H9 (cell line): ENCODE results near the gene FOXA2. TPM values are rescaled to one million over a fixed set of nuclear protein-coding genes. Genes with fewer than 3 reads are reported as not detected.

Source experiments
- DNase-seq: peaks from one replicate; pipeline ENCODE4 v3.0.0-alpha.2; 2017
- H2AFZ ChIP-seq: one replicate; pipeline ENCODE4 v1.6.1; 2013; ENCODE audit warnings: mild to moderate bottlenecking, low read length, control low read depth, moderate library complexity
- H2AK5ac ChIP-seq: 2 replicates; pipeline ENCODE4 v1.6.1; 2013; ENCODE audit warnings: low read length, control low read depth, mixed read lengths; ENCODE audit not compliant: insufficient read length
- H2BK120ac ChIP-seq: one replicate; pipeline ENCODE4 v1.6.1; 2013; ENCODE audit warnings: low read depth, mild to moderate bottlenecking, low read length, control low read depth, inconsistent platforms; ENCODE audit not compliant: poor library complexity, severe bottlenecking
- H2BK12ac ChIP-seq: 2 replicates; pipeline ENCODE4 v1.6.1; 2013; ENCODE audit warnings: low read length, control low read depth, mixed read lengths, low read depth; ENCODE audit not compliant: insufficient read length
- H2BK15ac ChIP-seq: 2 replicates; pipeline ENCODE4 v1.6.1; 2013; ENCODE audit warnings: low read depth, low read length, control low read depth
- H2BK20ac ChIP-seq: one replicate; pipeline ENCODE4 v1.6.1; 2013; ENCODE audit warnings: low read depth, mild to moderate bottlenecking, low read length, control low read depth, inconsistent platforms; ENCODE audit not compliant: poor library complexity, severe bottlenecking
- H2BK5ac ChIP-seq: 2 replicates; pipeline ENCODE4 v1.6.1; 2013; ENCODE audit warnings: low read length, control low read depth, mixed read lengths; ENCODE audit not compliant: insufficient read length
- H3K14ac ChIP-seq: 2 replicates; pipeline ENCODE4 v1.6.1; 2013; ENCODE audit warnings: low read length, control low read depth; ENCODE audit not compliant: insufficient read depth
- H3K18ac ChIP-seq: 2 replicates; pipeline ENCODE4 v1.6.1; 2013; ENCODE audit warnings: low read depth, mild to moderate bottlenecking, mixed read lengths, low read length, control low read depth; ENCODE audit not compliant: insufficient read length
- H3K23ac ChIP-seq: 2 replicates; pipeline ENCODE4 v1.6.1; 2013; ENCODE audit warnings: low read length, control low read depth, mixed read lengths, low read depth; ENCODE audit not compliant: insufficient read length
- H3K23me2 ChIP-seq: 2 replicates; pipeline ENCODE4 v1.6.1; 2013; ENCODE audit warnings: low read depth, mild to moderate bottlenecking, mixed read lengths, low read length, control low read depth; ENCODE audit not compliant: insufficient read length, poor library complexity, severe bottlenecking
- H3K27ac ChIP-seq: 2 replicates; pipeline ENCODE4 v1.5.1; 2013; ENCODE audit warnings: low read length, control low read depth, mixed read lengths, low read depth; ENCODE audit not compliant: insufficient read length
- H3K27me3 ChIP-seq: 2 replicates; pipeline ENCODE4 v1.6.1; 2013; ENCODE audit warnings: low read length, control low read depth, inconsistent platforms; ENCODE audit not compliant: insufficient read depth
- H3K4ac ChIP-seq: 2 replicates; pipeline ENCODE4 v1.6.1; 2013; ENCODE audit warnings: low read depth, mild to moderate bottlenecking, control low read depth, inconsistent platforms, low read length, moderate library complexity
- H3K4me1 ChIP-seq: 2 replicates; pipeline ENCODE4 v1.6.1; 2013; ENCODE audit warnings: low read length, control low read depth, inconsistent platforms; ENCODE audit not compliant: insufficient read depth
- H3K4me2 ChIP-seq: 2 replicates; pipeline ENCODE4 v1.6.1; 2013; ENCODE audit warnings: low read length, control low read depth, mixed read lengths; ENCODE audit not compliant: insufficient read length, insufficient read depth
- H3K56ac ChIP-seq: 2 replicates; pipeline ENCODE4 v1.6.1; 2013; ENCODE audit warnings: low read depth, mild to moderate bottlenecking, mixed read lengths, low read length, control low read depth; ENCODE audit not compliant: insufficient read length
- H3K79me1 ChIP-seq: 2 replicates; pipeline ENCODE4 v1.6.1; 2013; ENCODE audit warnings: low read depth, mild to moderate bottlenecking, moderate library complexity, low read length, control low read depth, inconsistent platforms; ENCODE audit not compliant: insufficient read depth, poor library complexity, severe bottlenecking
- H3K79me2 ChIP-seq: 2 replicates; pipeline ENCODE4 v1.6.1; 2013; ENCODE audit warnings: low read length, control low read depth, inconsistent platforms; ENCODE audit not compliant: insufficient read depth
- H3K9ac ChIP-seq: 2 replicates; pipeline ENCODE4 v1.6.1; 2013; ENCODE audit warnings: low read length, control low read depth, mixed read lengths; ENCODE audit not compliant: insufficient read length; ENCODE audit errors: extremely low read depth
- H3K9me3 ChIP-seq: one replicate; pipeline ENCODE4 v1.6.1; 2013; ENCODE audit warnings: low read depth, low read length, inconsistent platforms; ENCODE audit not compliant: control insufficient read depth
- H3T11ph ChIP-seq: one replicate; pipeline ENCODE4 v1.6.1; 2013; ENCODE audit warnings: mild to moderate bottlenecking, low read length, control low read depth, inconsistent platforms
- H4K20me1 ChIP-seq: one replicate; pipeline ENCODE4 v1.6.1; 2013; ENCODE audit not compliant: control insufficient read depth, insufficient read length, insufficient read depth
- H4K5ac ChIP-seq: 2 replicates; pipeline ENCODE4 v1.6.1; 2013; ENCODE audit warnings: low read depth, mild to moderate bottlenecking, mixed read lengths, low read length, control low read depth; ENCODE audit not compliant: insufficient read length
- H4K8ac ChIP-seq: replicated peaks from 2 replicates; pipeline ENCODE4 v1.6.1; 2013; ENCODE audit warnings: low read length, control low read depth, mixed read lengths, low read depth; ENCODE audit not compliant: insufficient read length
- H4K91ac ChIP-seq: 2 replicates; pipeline ENCODE4 v1.6.1; 2013; ENCODE audit warnings: low read depth, mild to moderate bottlenecking, moderate library complexity, mixed read lengths, low read length, control low read depth; ENCODE audit not compliant: insufficient read length
- H3K27ac Mint-ChIP-seq, 3 experiments: 2 replicates in 2 of 3; 3 replicates in 1 of 3; pipeline ENCODE4 v1.8.0; 2020 to 2021; ENCODE audit warnings: mixed read lengths in 3 of 3, mild to moderate bottlenecking in 1 of 3, moderate library complexity in 1 of 3
- H3K27me3 Mint-ChIP-seq: 2 replicates; pipeline ENCODE4 v1.8.0; 2021; ENCODE audit warnings: low read depth, mild to moderate bottlenecking, moderate library complexity, mixed read lengths
- H3K36me3 Mint-ChIP-seq, 3 experiments: 2 replicates in 2 of 3; 3 replicates in 1 of 3; pipeline ENCODE4 v1.8.0; 2020 to 2021; ENCODE audit warnings: low read depth in 3 of 3, mixed read lengths in 3 of 3; ENCODE audit not compliant: insufficient read depth in 1 of 3
- H3K4me1 Mint-ChIP-seq, 2 experiments: 2 replicates each; pipeline ENCODE4 v1.8.0; 2020; ENCODE audit warnings: mixed read lengths in 2 of 2
- H3K4me3 Mint-ChIP-seq, 2 experiments: 2 replicates in 1 of 2; 3 replicates in 1 of 2; pipeline ENCODE4 v1.8.0; 2020 to 2021; ENCODE audit warnings: mild to moderate bottlenecking in 2 of 2, mixed read lengths in 2 of 2, moderate library complexity in 1 of 2
- H3K9me3 Mint-ChIP-seq, 2 experiments: 2 replicates in 1 of 2; 3 replicates in 1 of 2; pipeline ENCODE4 v1.8.0; 2020; ENCODE audit warnings: mild to moderate bottlenecking in 2 of 2, mixed read lengths in 2 of 2, moderate library complexity in 1 of 2
- WGBS: extraction: QIAGEN DNeasy Blood & Tissue Kit; methylation state at CpG from one replicate; pipeline ENCODE4 v1.1.7; 2013; ENCODE audit warnings: missing lambda C conversion rate, low lambda C conversion rate, mixed read lengths; ENCODE audit not compliant: insufficient read length; ENCODE audit errors: extremely low coverage; 5-methylcytosine and 5-hydroxymethylcytosine counted together
- total RNA-seq: library from RNA; stranded (reverse); gene quantifications from 2 replicates; pipeline ENCODE4 v1.2.1, GENCODE V29; 2021
- TF ChIP-seq, protein P1 (sequence below): fragments of 200-600 bp; sonication (generic); conservative IDR thresholded peaks from 3 replicates; pipeline ENCODE4 v1.8.0; 2021; ENCODE audit warnings: antibody characterized with exemption, mild to moderate bottlenecking

The FOXA2 gene
- total RNA-seq, 1 experiment from 2014 or later = not detected

DNA sequence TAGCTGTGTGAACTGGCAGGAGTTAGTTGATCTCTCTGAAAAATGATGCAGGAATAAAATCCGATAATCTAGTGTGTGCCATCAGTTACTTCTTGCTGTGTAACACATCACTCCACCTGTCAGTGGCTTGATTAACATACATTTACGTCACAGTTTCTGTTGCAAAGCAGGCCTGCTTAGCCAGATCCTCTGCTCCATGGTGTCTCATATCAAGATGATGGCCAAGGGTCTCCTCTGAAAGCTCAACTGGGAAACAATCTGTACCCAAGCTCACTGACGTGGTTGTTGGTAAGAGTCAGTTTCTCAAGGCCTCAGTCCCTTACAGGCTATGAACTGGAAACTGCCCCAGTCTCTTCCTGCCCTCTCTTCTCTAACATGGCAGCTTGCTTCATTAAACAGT lies 51.8 kb downstream of the FOXA2 start:
- no peak overlapping the region for H3K4me3 Mint-ChIP-seq
- H3T11ph ChIP-seq = no peak overlapping the region
- H3K4me1 Mint-ChIP-seq = peaks cover 27 to 32% of the 10 kb centered on the region in 2 experiments
- no peak overlapping the region for H3K56ac ChIP-seq
- no peaks in the 10 kb centered on the region for H3K23me2 ChIP-seq
- H3K27ac Mint-ChIP-seq = no peak overlapping the region
- H3K9me3 Mint-ChIP-seq = no peaks in the 10 kb centered on the region
- peaks cover 44% of the 10 kb centered on the region for H3K27me3 Mint-ChIP-seq
- H3K14ac ChIP-seq = no peak overlapping the region
- no peaks in the 10 kb centered on the region; the same call in 1 of the 2 replicates for H3K27me3 ChIP-seq
- no peak overlapping the region for H3K18ac ChIP-seq
- no peak overlapping the region for H2BK5ac ChIP-seq
- no peak overlapping the region for H2AK5ac ChIP-seq
- no peak overlapping the region for H2BK120ac ChIP-seq
- H3K27ac ChIP-seq = no peak overlapping the region
- H2AFZ ChIP-seq = no peak overlapping the region
- no peak overlapping the region for H2BK20ac ChIP-seq
- H3K79me1 ChIP-seq = no peaks in the 10 kb centered on the region
- H4K5ac ChIP-seq = no peak overlapping the region
- H3K9me3 ChIP-seq = no peaks in the 10 kb centered on the region
- H4K8ac ChIP-seq = no peak overlapping the region
- no peak overlapping the region for H2BK15ac ChIP-seq
- H3K23ac ChIP-seq = no peak overlapping the region
- no peak for DNase-seq
- H3K9ac ChIP-seq = no peak overlapping the region
- H3K4me2 ChIP-seq = no peak overlapping the region
- no peaks in the 10 kb centered on the region for H4K20me1 ChIP-seq
- H3K4me1 ChIP-seq = peaks cover 9% of the 10 kb centered on the region
- no peak overlapping the region for H4K91ac ChIP-seq
- TF ChIP-seq, protein P1, sequence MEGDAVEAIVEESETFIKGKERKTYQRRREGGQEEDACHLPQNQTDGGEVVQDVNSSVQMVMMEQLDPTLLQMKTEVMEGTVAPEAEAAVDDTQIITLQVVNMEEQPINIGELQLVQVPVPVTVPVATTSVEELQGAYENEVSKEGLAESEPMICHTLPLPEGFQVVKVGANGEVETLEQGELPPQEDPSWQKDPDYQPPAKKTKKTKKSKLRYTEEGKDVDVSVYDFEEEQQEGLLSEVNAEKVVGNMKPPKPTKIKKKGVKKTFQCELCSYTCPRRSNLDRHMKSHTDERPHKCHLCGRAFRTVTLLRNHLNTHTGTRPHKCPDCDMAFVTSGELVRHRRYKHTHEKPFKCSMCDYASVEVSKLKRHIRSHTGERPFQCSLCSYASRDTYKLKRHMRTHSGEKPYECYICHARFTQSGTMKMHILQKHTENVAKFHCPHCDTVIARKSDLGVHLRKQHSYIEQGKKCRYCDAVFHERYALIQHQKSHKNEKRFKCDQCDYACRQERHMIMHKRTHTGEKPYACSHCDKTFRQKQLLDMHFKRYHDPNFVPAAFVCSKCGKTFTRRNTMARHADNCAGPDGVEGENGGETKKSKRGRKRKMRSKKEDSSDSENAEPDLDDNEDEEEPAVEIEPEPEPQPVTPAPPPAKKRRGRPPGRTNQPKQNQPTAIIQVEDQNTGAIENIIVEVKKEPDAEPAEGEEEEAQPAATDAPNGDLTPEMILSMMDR = no peak
- H3K4ac ChIP-seq = no peak overlapping the region
- no CpG with 5 or more reads among the region's 3 CpGs for WGBS
- no peak overlapping the region for H2BK12ac ChIP-seq
- no peaks in the 10 kb centered on the region; a peak in 1 of 7 replicates for H3K36me3 Mint-ChIP-seq
- no peaks in the 10 kb centered on the region for H3K79me2 ChIP-seq
